GM23248 (cell line): ENCODE data around the gene LKAAEAR1.

Experiments used
- EZH2 ChIP-seq: fragments of 200-600 bp; sonication (generic); IDR thresholded peaks from 2 replicates; pipeline ENCODE4 v1.6.1; 2018; ENCODE audit warnings: antibody characterized with exemption, mild to moderate bottlenecking; ENCODE audit not compliant: insufficient read depth, poor library complexity, severe bottlenecking
- EZH2phosphoT487 ChIP-seq: fragments of 200-600 bp; sonication (generic); IDR thresholded peaks from 2 replicates; pipeline ENCODE4 v1.6.1; 2018; ENCODE audit warnings: antibody characterized with exemption, moderate library complexity, mild to moderate bottlenecking, low read depth; ENCODE audit not compliant: insufficient read depth

- TF ChIP-seq EZH2phosphoT487 (no peak), EZH2 (peak; percentile 39)
Measured at GRCh38 chr20:64037498-64038213, 46.5 kb downstream of the LKAAEAR1 start.
